RWPE2 (cell line): ENCODE measurements around the gene PPP1R13B.

Experiments
- ATAC-seq: fragments of 200-7000 bp; cut with Tn5 transposase; 3 replicates; pipeline ENCODE4 v1.9.1; 2021; ENCODE audit warnings: low read depth
- DNase-seq: peaks from one replicate; pipeline ENCODE4 v3.0.0-alpha.2; 2020; ENCODE audit warnings: low spot score
- H3K27ac ChIP-seq: fragments of 450-650 bp; 2 replicates; pipeline ENCODE4 v1.5.1; 2017; ENCODE audit warnings: mild to moderate bottlenecking; ENCODE audit not compliant: poor library complexity, severe bottlenecking
- H3K27me3 ChIP-seq: fragments of 250-450 bp; sonication (Bioruptor Pico); 2 replicates; pipeline ENCODE4 v1.5.1; 2021; ENCODE audit warnings: mild to moderate bottlenecking, moderate library complexity; ENCODE audit not compliant: insufficient read depth, poor library complexity, severe bottlenecking
- H3K36me3 ChIP-seq: fragments of 250-450 bp; sonication (Bioruptor Pico); 2 replicates; pipeline ENCODE4 v1.5.1; 2020; ENCODE audit warnings: low read depth, mild to moderate bottlenecking, moderate library complexity
- H3K4me1 ChIP-seq: fragments of 250-450 bp; sonication (Bioruptor Pico); 2 replicates; pipeline ENCODE4 v1.5.1; 2021; ENCODE audit warnings: mild to moderate bottlenecking, moderate library complexity; ENCODE audit not compliant: insufficient read depth, poor library complexity, severe bottlenecking
- H3K4me3 ChIP-seq: fragments of 250-450 bp; sonication (Bioruptor Pico); 2 replicates; pipeline ENCODE4 v1.5.1; 2021; ENCODE audit warnings: mild to moderate bottlenecking, moderate library complexity; ENCODE audit not compliant: severe bottlenecking
- H3K9me3 ChIP-seq: fragments of 250-450 bp; sonication (Bioruptor Pico); 2 replicates; pipeline ENCODE4 v1.5.1; 2021; ENCODE audit warnings: mild to moderate bottlenecking, moderate library complexity; ENCODE audit not compliant: severe bottlenecking
- TF ChIP-seq, protein P1 (sequence below): fragments of 450-650 bp; IDR thresholded peaks from one replicate; pipeline ENCODE4 v1.5.1; 2017; ENCODE audit warnings: mild to moderate bottlenecking, moderate library complexity; ENCODE audit not compliant: poor library complexity, severe bottlenecking

Gene PPP1R13B

GRCh38 chr14:103734081-103734888 lies 113.1 kb downstream of the PPP1R13B start:
- Histone ChIP-seq H3K36me3 (peaks cover 60% of the 10 kb centered on the region), H3K4me1 (no peaks in the 10 kb centered on the region), H3K9me3 (no peaks in the 10 kb centered on the region), H3K4me3 (no peak overlapping the region), H3K27me3 (no peaks in the 10 kb centered on the region), H3K27ac (no peak overlapping the region)
- ATAC-seq (no peak), DNase-seq (no peak)
- TF ChIP-seq, protein P1, sequence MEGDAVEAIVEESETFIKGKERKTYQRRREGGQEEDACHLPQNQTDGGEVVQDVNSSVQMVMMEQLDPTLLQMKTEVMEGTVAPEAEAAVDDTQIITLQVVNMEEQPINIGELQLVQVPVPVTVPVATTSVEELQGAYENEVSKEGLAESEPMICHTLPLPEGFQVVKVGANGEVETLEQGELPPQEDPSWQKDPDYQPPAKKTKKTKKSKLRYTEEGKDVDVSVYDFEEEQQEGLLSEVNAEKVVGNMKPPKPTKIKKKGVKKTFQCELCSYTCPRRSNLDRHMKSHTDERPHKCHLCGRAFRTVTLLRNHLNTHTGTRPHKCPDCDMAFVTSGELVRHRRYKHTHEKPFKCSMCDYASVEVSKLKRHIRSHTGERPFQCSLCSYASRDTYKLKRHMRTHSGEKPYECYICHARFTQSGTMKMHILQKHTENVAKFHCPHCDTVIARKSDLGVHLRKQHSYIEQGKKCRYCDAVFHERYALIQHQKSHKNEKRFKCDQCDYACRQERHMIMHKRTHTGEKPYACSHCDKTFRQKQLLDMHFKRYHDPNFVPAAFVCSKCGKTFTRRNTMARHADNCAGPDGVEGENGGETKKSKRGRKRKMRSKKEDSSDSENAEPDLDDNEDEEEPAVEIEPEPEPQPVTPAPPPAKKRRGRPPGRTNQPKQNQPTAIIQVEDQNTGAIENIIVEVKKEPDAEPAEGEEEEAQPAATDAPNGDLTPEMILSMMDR: no peak

GRCh38 chr14:103733651-103734050 lies 113.7 kb downstream of the PPP1R13B start:
- H3K4me3 ChIP-seq: no peak overlapping the region
- peaks cover 66% of the 10 kb centered on the region for H3K36me3 ChIP-seq
- DNase-seq (no peak), ATAC-seq (peak; percentile 46; the same call in 2 of the 3 replicates)
- no peaks in the 10 kb centered on the region for H3K4me1 ChIP-seq
- H3K9me3 ChIP-seq: no peaks in the 10 kb centered on the region
- TF ChIP-seq, protein P1: no peak
- H3K27ac ChIP-seq: no peak overlapping the region
- H3K27me3 ChIP-seq: no peaks in the 10 kb centered on the region

DNA sequence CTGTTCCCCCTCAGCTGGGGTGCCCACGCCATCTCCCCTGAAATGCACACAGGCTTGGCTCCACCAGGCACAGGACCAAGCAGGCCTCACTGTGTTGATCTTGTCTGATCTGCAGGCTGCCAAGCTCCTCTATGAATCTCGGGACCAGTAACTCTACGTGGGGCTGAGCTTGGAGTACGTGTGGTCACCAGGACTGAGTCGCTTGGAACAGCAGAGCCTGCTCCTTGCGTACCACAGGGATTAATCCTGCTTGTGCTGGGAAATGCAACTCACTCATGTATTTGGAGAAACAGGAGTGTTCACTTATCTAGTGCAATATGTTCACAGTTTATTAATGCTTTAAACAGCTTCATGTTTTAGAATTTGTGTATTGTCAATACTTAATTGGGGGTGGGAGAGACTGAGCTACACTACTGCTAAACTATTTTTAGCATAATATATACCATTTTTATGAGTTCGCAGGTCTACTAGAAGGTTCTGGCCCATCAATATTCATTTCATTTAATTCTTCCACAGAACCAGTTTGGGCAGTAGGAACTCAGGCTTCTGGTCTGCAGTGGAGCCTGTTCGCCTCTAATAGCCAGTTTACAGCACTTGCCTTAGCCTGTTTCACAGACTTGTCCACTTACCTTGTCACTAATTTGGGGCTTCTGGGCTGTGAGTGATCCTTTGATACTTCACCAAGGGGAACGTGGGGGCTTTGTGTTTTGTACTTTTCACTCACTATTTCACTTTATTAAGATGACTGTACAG lies 114.3 kb downstream of the PPP1R13B start:
- peaks cover 66% of the 10 kb centered on the region for H3K36me3 ChIP-seq
- DNase-seq: no peak

DNA sequence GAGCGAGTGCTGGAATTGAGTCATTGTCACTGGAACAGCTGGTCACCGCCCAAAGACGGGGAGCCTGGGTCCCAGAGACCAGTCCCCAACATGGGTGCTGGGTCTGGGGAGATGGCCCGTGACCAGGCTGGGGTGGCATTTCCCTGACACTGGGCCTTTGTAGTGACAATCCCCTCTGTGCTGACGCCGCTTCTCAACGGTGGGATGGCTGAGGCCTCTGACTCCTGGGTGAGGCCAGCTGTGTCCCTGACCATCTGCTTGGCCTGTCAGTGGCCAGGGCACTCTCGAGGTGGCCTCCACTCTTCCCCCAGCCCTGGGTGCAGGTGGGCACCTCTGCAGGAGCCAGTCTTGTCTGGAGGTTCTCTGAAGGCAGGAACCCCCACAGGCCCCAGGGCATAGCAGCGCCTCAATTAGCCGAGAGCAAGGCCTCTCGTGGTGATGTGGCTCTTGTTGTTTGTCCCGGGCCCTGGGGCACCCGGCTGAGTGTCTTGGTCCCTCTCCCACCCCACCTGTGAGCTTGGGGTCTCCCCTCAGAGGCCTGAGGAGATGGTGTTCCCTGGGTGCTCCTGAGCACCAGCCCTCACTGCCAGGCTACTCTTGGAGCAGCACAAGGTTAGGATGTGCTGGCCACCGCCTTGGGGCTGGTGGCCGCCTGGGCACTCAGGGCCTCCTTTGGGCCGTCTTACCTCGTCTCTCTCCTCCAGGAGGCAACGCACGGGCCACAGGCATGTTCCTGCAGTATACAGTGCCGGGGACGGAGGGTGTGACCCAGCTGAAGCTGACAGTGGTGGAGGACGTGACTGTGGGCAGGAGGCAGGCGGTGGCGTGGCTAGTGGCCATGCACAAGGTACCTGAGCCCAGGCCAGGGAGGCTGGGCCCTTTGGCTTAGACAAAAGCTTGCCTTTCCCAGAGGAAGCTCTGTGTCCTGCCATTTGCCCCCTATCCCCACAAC lies 115.2 kb downstream of the PPP1R13B start:
- Histone ChIP-seq H3K36me3 (peaks cover 70% of the 10 kb centered on the region), H3K4me3 (no peak overlapping the region), H3K4me1 (no peaks in the 10 kb centered on the region), H3K27me3 (no peaks in the 10 kb centered on the region), H3K27ac (no peak overlapping the region), H3K9me3 (no peaks in the 10 kb centered on the region)
- no peak for DNase-seq
- TF ChIP-seq, protein P1: no peak
- no peak for ATAC-seq

More for the DNA sequence above, 114.3 kb downstream of the PPP1R13B start:
- TF ChIP-seq, protein P1: no peak
- no peaks in the 10 kb centered on the region for H3K9me3 ChIP-seq
- ATAC-seq: no peak
- H3K27ac ChIP-seq: no peak overlapping the region
- H3K27me3 ChIP-seq: no peaks in the 10 kb centered on the region
- H3K4me3 ChIP-seq: no peak overlapping the region
- no peaks in the 10 kb centered on the region for H3K4me1 ChIP-seq
